Neutrophil (primary cell): ENCODE data around the gene MLANA.

Experiments used
- H3K27ac ChIP-seq: fragments of 200-600 bp; sonication (generic); 2 replicates; pipeline ENCODE4 v1.5.1; 2016; ENCODE audit warnings: mild to moderate bottlenecking, moderate library complexity
- H3K27me3 ChIP-seq: fragments of 200-600 bp; sonication (generic); 2 replicates; pipeline ENCODE4 v1.6.0; 2016; ENCODE audit warnings: mild to moderate bottlenecking
- H3K36me3 ChIP-seq: fragments of 200-600 bp; sonication (generic); 2 replicates; pipeline ENCODE4 v1.5.1; 2017
- H3K4me1 ChIP-seq, 2 experiments: fragments of 200-600 bp in 1 of 2; sonication (generic) in 1 of 2; 1 replicate in 1 of 2; 2 replicates in 1 of 2; pipeline versions ENCODE4 v1.5.1 to v1.6.1; 2013 to 2016; ENCODE audit warnings: low read depth in 1 of 2, low read length in 1 of 2, mild to moderate bottlenecking in 1 of 2, moderate library complexity in 1 of 2; ENCODE audit not compliant: control insufficient read depth in 1 of 2, insufficient read depth in 1 of 2
- H3K4me3 ChIP-seq, 2 experiments: fragments of 200-600 bp in 1 of 2; sonication (generic) in 1 of 2; 1 replicate in 1 of 2; 2 replicates in 1 of 2; pipeline ENCODE4 v1.5.1; 2013 to 2016; ENCODE audit warnings: low read depth in 1 of 2, low read length in 1 of 2, mild to moderate bottlenecking in 1 of 2, moderate library complexity in 1 of 2
- H3K9me3 ChIP-seq: fragments of 200-600 bp; sonication (generic); 2 replicates; pipeline ENCODE4 v1.5.1; 2016
- CTCF ChIP-seq: fragments of 200-600 bp; sonication (generic); IDR thresholded peaks from 2 replicates; pipeline ENCODE4 v1.5.1; 2016; ENCODE audit warnings: antibody characterized with exemption

MLANA gene

DNA sequence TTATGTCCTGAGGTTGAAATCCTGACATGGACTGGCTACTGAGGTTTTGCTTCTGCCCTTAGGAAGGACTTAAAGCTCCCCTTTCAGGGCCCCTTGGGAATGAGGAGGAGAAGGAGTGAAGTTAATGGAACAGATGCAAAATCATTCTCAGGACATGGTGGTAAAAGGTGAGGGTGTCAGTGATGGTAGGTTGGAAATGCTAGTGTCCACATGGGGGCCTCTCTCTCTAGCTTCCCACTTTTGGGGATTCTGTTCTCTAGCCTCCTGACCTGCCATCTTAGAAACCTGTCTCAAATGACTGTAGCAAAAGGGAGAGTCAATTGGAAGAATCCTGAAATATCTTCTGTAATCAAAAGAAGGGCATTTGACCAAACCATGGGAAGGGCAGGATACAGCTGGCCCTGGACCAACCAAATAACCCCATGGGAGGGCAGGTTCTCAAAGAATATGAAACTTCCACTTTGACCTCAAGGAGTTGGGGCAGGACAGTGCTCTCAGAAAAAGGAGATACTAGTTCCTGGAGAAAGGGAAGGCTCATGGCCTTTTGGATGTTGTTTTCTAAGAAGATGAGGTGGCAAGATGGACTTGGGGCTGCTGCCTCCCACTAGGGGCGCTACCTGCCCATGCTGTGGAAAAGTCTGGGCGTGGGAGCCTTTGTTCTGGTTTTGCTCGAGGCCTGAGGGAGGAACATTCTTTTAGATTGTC lies 21.2 kb upstream of the MLANA start:
- Histone ChIP-seq H3K27me3 (no peaks in the 10 kb centered on the region), H3K4me3 (no peak overlapping the region), H3K4me1 (no peaks in the 10 kb centered on the region), H3K9me3 (no peaks in the 10 kb centered on the region), H3K27ac (no peak overlapping the region), H3K36me3 (no peaks in the 10 kb centered on the region)
- no peak for TF ChIP-seq CTCF

DNA sequence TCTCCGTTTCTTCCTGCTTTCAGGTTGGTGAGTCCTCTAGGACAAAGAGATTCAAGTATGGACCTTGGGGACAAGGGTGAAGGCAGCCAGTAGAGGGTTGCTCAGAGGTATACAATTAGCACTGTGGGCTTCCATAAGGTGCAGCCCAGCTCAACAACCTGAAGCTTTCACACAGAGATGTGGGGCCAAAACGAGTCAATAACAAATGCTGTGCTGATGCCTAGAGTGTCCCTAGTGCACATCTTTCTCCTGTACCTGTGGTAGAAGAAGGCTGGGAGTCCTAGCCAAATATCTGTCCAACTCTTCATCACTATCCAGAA lies 20.7 kb upstream of the MLANA start:
- Histone ChIP-seq H3K27ac (no peak overlapping the region), H3K4me3 (no peak overlapping the region), H3K4me1 (no peaks in the 10 kb centered on the region), H3K9me3 (no peaks in the 10 kb centered on the region), H3K36me3 (no peaks in the 10 kb centered on the region), H3K27me3 (no peaks in the 10 kb centered on the region)
- TF ChIP-seq CTCF = no peak

DNA sequence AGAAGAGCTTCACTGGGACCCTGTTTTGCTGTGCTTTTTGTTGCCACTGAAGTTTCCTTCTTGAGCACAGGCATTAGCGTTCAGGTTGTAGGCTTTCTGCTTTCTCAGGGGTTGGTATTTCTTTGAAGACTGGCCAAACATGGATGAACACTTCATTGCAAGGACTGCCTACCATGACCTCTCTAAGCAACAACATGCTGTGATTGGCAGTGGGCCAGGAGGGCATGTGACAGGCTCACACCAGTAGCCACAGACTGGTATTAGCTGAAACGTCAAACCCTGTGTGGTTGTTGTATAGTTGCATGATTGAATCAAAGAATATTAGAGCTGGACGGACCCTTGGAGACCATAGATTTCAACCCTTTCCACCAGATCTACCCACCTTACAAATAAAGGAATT lies 20.0 kb upstream of the MLANA start:
- Histone ChIP-seq H3K4me3 (no peak overlapping the region), H3K36me3 (no peaks in the 10 kb centered on the region), H3K4me1 (no peaks in the 10 kb centered on the region), H3K27ac (no peak overlapping the region), H3K27me3 (no peaks in the 10 kb centered on the region), H3K9me3 (no peaks in the 10 kb centered on the region)
- no peak for TF ChIP-seq CTCF

DNA sequence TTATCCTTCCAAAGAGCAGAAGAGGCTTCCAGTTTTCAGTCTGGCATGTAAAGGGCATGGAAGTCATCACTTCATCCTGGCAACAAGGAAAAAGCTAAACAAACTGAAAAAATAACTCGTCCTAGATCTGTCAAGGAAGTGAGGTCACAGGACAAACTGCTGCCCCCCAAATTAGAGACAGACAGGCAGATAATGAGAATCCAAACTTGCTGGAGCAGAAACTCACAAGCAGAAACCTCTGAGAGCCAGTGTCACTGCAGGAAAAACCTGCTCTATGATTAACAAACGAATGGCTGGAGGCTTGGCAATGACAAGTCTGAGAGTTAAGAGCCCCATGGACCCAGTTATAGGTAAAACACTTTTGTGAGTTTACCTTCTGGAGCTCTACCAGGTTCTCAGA lies 18.9 kb upstream of the MLANA start:
- Histone ChIP-seq H3K27me3 (no peaks in the 10 kb centered on the region), H3K4me3 (no peak overlapping the region), H3K27ac (no peak overlapping the region), H3K4me1 (no peaks in the 10 kb centered on the region), H3K9me3 (no peaks in the 10 kb centered on the region), H3K36me3 (no peaks in the 10 kb centered on the region)
- no peak for TF ChIP-seq CTCF

DNA sequence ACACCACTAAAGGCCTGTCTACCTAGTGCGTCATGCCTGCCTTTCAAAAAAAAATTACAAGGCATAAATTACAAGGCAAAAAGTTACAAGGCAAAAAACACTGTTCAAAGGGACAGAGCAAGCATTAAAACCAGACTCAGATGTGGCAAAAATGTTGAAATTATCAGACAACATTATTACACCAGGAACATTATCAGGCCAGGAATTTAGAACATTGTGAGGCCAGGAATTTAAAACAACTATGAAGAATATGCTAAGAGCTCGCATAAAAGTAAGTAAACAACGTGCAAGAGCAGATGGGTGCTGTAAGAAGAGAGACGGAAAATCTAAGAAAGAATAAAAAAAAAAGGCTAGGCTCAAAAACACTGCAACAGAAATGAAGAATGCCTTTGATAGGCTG lies 18.2 kb upstream of the MLANA start:
- Histone ChIP-seq H3K27me3 (no peaks in the 10 kb centered on the region), H3K36me3 (no peaks in the 10 kb centered on the region), H3K4me3 (no peak overlapping the region), H3K9me3 (no peaks in the 10 kb centered on the region), H3K4me1 (no peaks in the 10 kb centered on the region), H3K27ac (no peak overlapping the region)
- no peak for TF ChIP-seq CTCF

DNA sequence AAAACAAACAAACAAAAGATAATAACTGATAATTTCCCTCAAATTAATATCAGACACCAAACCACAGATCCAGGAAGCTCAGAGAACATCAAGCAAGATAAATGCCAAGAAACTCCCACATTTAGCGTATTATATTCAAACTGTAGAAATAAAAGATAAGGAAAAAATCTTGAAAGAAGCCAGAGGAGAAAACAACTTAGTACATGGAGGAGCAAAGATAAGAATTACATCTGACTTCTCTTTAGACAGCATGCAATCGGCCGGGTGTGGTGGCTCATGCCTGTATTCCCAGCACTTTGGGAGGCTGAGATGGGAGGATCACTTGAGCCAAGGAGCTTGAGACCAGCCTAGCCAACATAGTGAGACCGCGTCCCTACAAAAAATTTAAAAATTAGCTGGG lies 17.2 kb upstream of the MLANA start:
- H3K4me3 ChIP-seq = no peak overlapping the region
- H3K27ac ChIP-seq = no peak overlapping the region
- H3K9me3 ChIP-seq = no peaks in the 10 kb centered on the region
- no peaks in the 10 kb centered on the region for H3K4me1 ChIP-seq
- no peaks in the 10 kb centered on the region for H3K27me3 ChIP-seq
- no peaks in the 10 kb centered on the region for H3K36me3 ChIP-seq
- TF ChIP-seq CTCF = no peak
